ENCODE data around the gene USP5. TPM values are rescaled to one million over a fixed set of nuclear protein-coding genes. Genes with fewer than 3 reads are reported as not detected.

Gene USP5
- total RNA-seq, 4 donors from 2014 or later, result 61.9 to 79.3 (median 72.5) TPM

DNA sequence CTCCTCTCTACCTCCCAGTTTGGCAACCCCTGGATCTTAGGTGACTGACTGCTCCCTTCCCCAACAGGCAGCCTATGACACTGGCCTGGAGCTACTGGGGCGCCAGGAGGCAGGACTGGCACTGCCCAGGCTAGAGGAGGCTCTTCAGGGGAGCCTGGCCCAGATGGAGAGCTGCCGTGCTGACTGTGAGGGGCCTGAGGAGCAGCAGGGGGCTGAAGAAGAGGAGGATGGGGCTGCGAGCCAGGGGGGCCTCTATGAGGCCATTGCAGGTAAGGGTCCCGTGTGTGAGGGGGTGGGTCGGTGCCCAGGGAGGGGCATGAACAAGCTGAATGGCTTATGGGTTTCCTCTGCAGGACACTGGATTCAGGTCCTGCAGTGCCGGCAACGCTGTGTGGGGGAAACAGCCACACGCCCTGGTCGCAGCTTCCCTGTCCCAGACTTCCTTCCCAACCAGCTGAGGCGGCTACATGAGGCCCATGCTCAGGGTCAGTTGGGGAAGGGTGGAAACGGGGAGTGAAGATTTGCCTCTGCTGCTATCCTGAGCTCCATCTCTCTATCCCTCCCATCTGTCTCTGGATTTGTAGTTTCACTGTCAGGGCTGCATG, 21.6 kb upstream of the USP5 start:
- no peak overlapping the region for H3K4me3 ChIP-seq (ENCODE audit: low read depth, poor library complexity, severe bottlenecking)
- intact Hi-C loops (cut with DNase I; ENCODE audit: low total_unique reads), result no loop called here
- DNase-seq (ENCODE audit: low spot score in 2 of 2), result no peak
- WGBS, 2 donors, result 73 to 93% methylated on average over 11 of the region's 11 CpGs
- TF ChIP-seq POLR2A (IDR thresholded peaks at IDR 0.05), result no peak
- TF ChIP-seq, protein P1, sequence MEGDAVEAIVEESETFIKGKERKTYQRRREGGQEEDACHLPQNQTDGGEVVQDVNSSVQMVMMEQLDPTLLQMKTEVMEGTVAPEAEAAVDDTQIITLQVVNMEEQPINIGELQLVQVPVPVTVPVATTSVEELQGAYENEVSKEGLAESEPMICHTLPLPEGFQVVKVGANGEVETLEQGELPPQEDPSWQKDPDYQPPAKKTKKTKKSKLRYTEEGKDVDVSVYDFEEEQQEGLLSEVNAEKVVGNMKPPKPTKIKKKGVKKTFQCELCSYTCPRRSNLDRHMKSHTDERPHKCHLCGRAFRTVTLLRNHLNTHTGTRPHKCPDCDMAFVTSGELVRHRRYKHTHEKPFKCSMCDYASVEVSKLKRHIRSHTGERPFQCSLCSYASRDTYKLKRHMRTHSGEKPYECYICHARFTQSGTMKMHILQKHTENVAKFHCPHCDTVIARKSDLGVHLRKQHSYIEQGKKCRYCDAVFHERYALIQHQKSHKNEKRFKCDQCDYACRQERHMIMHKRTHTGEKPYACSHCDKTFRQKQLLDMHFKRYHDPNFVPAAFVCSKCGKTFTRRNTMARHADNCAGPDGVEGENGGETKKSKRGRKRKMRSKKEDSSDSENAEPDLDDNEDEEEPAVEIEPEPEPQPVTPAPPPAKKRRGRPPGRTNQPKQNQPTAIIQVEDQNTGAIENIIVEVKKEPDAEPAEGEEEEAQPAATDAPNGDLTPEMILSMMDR (IDR thresholded peaks at IDR 0.05), result no peak

DNA sequence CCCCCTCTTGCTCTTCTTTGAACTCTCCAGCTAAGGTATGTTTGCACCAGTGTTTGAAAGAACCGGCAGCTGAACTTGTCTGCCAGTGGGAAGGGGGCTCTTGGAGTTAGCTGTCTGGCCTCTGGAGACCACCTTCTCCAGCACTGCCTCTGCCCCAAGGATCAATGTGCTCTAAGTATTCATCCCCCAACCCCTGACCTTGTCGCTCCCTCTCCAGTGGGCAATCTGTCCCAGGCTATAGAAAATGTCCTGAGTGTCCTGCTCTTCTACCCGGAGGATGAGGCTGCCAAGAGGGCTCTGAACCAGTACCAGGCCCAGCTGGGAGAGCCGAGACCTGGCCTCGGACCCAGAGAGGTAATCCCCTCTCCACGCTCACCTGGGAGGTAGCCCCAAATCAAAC, 21.0 kb upstream of the USP5 start:
- no peak overlapping the region for H3K4me3 ChIP-seq (ENCODE audit: low read depth, poor library complexity, severe bottlenecking)
- TF ChIP-seq, protein P1 (IDR thresholded peaks at IDR 0.05), result no peak
- TF ChIP-seq POLR2A (IDR thresholded peaks at IDR 0.05), result no peak
- DNase-seq (ENCODE audit: low spot score in 2 of 2), result no peak
- intact Hi-C loops (cut with DNase I; ENCODE audit: low total_unique reads), result no loop called here
- WGBS, 2 donors, result 89 to 91% methylated on average over 6 of the region's 6 CpGs

DNA sequence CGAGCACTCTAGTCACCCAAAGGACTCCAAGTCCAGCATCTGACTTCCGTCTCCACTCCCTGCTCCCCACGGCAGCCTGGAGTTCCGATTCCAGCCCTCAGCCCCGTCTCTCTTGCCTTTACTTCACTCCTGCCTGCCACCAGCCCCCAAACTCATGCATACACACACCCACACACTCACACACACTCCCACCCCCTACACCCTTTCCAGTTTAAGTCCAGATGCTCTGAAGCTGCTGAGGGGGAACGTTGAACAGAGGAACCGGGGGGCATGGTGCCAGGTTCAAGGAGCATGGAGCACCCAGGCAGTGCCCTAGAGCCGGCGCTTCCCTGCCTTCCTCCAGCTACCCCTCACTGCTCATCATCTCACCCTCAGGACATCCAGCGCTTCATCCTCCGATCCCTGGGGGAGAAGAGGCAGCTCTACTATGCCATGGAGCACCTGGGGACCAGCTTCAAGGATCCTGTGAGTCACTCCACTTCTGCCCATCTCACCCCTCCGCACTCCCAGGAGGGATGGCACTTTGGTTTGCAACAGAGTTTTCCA, 20.4 kb upstream of the USP5 start:
- H3K4me3 ChIP-seq (ENCODE audit: low read depth, poor library complexity, severe bottlenecking), result no peak overlapping the region
- no peak for DNase-seq (ENCODE audit: low spot score in 2 of 2)
- TF ChIP-seq, protein P1 (IDR thresholded peaks at IDR 0.05), result no peak
- WGBS, 2 donors, result 84 to 93% methylated on average over 12 of the region's 12 CpGs
- intact Hi-C loops (cut with DNase I; ENCODE audit: low total_unique reads), result no loop called here

- TF ChIP-seq, protein P1 (IDR thresholded peaks at IDR 0.05), result no peak
- TF ChIP-seq POLR2A (IDR thresholded peaks at IDR 0.05), result no peak
- intact Hi-C loops (cut with DNase I; ENCODE audit: low total_unique reads), result no loop called here
- no peak overlapping the region for H3K4me3 ChIP-seq (ENCODE audit: low read depth, poor library complexity, severe bottlenecking)
- 89 to 95% methylated on average over 4 of the region's 4 CpGs for WGBS, 2 donors
- no peak for DNase-seq (ENCODE audit: low spot score in 2 of 2)
Observed at GRCh38 chr12:6832125-6832524, 19.8 kb upstream of the USP5 start.

DNA sequence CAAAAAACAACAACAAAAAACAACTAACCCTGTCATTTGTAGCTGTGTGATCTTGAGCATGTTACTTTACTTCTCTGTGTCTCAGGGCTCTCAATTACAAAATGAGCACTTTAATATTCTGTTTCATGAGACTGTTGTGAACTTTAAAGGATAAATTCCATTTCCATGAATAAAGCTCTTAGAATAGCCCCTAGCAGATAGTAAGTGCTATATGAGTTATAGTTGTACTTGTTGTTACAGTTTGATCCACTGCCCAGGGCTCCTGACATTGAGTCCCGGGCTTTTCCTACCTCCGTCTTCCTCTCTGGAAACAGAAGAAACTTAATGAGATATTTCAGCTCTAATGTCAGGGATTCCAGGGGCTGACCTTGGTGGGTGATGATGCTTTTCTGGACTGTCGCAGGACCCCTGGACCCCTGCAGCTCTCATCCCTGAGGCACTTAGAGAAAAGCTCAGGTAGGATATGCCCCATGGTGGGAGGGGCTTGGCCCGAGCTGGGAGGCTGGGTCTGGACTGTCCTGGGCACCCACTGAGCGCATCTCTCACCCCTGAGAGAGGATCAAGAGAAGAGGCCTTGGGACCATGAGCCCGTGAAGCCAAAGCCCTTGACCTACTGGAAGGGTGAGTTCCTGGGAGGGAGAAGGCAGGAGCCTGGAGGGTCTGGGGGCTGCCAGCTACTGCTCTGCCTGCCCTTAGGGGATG, 18.6 kb upstream of the USP5 start:
- TF ChIP-seq POLR2A (IDR thresholded peaks at IDR 0.05), result no peak
- WGBS, 2 donors, result 82 to 88% methylated on average over 4 to 6 of the region's 6 CpGs
- intact Hi-C loops (cut with DNase I; ENCODE audit: low total_unique reads), result no loop called here
- H3K4me3 ChIP-seq (ENCODE audit: low read depth, poor library complexity, severe bottlenecking), result no peak overlapping the region
- DNase-seq (ENCODE audit: low spot score in 2 of 2), result no peak

DNA sequence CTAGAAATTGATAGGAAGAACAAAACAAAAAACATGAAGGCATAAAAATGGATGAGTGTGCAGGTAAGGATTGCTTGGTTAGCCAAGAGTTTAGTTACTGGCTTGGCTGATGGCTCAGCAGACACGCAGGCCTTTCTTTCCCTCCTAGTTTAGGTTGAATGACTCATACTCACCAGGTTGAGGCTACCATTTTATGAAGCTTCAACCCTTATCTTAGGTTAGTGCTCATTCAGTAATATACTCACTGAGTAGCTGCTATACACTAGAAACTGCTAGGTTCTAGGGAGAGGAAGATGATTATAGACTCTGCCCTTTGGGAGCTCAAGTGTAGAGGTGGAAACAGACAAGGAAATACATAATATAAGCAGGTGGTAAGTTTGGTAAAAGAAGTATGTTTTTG, 17.7 kb upstream of the USP5 start:
- no peak overlapping the region for H3K4me3 ChIP-seq (ENCODE audit: low read depth, poor library complexity, severe bottlenecking)
- TF ChIP-seq, protein P1 (IDR thresholded peaks at IDR 0.05), result no peak
- TF ChIP-seq POLR2A (IDR thresholded peaks at IDR 0.05), result no peak
- intact Hi-C loops (cut with DNase I; ENCODE audit: low total_unique reads), result no loop called here
- no peak for DNase-seq (ENCODE audit: low spot score in 2 of 2)
- WGBS, 2 donors, result 52 to 64% methylated on average over 1 of the region's 1 CpG

Measured in lower leg skin (tissue), 4 donors.